ENCODE data around the gene LRP6. TPM values are rescaled to one million over a fixed set of nuclear protein-coding genes. Genes with fewer than 3 reads are reported as not detected.

LRP6 gene
- total and polyA plus RNA-seq, 2 of the 8 experiments (the other 6 are each of a cell fraction or from before 2014, with no cell fraction given) = 53.6 to 73.2 TPM

DNA sequence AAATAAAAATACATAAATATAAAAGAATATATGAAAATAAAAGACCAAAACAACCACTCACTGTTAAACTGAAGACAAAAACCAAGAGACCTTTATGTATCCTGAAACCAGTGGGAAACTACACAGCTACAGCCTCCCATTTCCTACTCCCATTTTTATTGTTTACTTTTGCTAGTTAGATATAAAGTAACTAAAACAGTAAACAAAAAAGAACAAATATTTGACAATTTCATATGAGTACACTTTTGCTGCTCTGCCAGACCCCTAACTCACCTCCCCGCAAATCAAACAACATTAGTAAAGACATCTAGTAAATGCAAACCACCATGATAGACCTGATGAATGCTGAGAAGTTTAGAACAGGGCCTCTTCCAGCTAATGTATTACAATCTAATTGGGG is 99.0 kb downstream of the LRP6 start (continued):
- TF ChIP-seq, protein P1, sequence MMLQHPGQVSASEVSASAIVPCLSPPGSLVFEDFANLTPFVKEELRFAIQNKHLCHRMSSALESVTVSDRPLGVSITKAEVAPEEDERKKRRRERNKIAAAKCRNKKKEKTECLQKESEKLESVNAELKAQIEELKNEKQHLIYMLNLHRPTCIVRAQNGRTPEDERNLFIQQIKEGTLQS (IDR thresholded peaks at IDR 0.05; ENCODE audit: insufficient read depth, low read depth, low read length) = no peak
- no peak for TF ChIP-seq POU5F1 (IDR thresholded peaks at IDR 0.05; ENCODE audit: low read depth, low read length)
- no peak for TF ChIP-seq TAF7 (optimal IDR thresholded peaks at IDR 0.05; ENCODE audit: borderline replicate concordance, low read depth, low read length)
- no peak for TF ChIP-seq RFX5 (IDR thresholded peaks at IDR 0.05; ENCODE audit: borderline replicate concordance, low read depth, low read length)

Data from H1 (cell line).